ENCODE measurements around the gene DVL2. TPM values are rescaled to one million over a fixed set of nuclear protein-coding genes. Genes with fewer than 3 reads are reported as not detected.

Gene DVL2
- total RNA-seq, 1 experiment from 2014 or later, result 65.1 TPM

DNA sequence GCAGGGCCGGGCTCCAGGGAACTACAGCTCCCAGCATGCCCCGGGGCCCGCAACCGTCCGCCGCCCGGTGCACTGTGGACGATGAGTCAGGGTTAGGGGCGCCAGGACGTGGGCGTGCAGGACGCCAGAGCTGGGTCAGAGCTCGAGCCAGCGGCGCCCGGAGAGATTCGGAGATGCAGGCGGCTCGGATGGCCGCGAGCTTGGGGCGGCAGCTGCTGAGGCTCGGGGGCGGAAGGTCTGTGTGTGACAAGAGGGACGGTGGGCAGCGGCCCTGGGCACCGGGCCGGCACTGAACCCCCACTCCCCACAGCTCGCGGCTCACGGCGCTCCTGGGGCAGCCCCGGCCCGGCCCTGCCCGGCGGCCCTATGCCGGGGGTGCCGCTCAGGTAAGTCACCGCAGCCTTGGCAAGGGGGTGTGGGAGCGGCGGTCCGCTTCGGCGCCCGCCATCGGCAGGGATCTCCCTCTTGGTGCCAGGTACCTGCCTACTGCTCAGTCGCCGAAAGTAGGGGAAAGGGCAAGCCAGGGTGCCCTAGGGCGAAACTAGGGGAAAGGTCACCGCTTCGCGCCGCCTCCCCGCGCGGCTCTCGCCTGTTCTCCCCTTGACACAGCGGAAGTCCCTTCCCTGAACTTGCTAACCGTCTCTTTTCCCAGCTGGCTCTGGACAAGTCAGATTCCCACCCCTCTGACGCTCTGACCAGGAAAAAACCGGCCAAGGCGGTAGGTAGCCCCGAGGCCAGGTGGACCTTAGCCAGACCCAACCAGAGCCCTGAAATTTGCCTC, 14.3 kb downstream of the DVL2 start, which contains the start of the genes ACADVL and DLG4:
TSS of gene ACADVL (plus strand) at position 127 of the 781 bp plus-strand sequence. CDS start at position 174, 47 bp downstream.
TSS of gene DLG4 (minus strand) at position 25 of the 781 bp plus-strand sequence.
- DNase-seq (ENCODE audit: low spot score), result peak; percentile 77

DNA sequence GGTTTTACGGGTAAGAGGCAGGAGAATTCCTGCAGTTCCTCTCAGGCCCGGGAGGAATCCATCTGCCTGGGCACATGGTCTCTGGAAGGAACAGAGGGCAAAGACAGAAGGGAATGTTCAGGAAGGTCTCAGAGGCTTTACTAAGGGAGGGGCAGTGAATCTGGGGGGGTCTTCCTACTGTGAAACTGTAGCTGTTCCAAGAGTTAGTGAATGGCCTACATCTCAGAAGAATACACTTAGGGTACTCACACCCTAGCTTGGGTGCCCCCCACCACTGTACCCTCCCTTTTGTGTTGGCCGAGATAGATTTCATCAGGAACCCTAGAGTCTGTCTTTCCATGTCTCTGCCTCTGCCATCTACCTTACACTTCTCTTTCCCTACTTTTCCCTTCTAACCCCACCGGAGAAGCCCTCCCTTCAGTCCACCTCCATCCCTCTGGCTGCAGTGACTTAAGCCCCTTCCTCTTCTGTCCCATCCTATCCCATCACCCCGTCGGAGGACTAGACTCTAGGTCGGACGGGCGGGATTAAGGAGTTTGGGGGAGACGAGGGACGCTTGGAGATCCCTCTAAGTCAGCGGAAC, 15.0 kb downstream of the DVL2 start:
- DNase-seq (ENCODE audit: low spot score), result no peak

DNA sequence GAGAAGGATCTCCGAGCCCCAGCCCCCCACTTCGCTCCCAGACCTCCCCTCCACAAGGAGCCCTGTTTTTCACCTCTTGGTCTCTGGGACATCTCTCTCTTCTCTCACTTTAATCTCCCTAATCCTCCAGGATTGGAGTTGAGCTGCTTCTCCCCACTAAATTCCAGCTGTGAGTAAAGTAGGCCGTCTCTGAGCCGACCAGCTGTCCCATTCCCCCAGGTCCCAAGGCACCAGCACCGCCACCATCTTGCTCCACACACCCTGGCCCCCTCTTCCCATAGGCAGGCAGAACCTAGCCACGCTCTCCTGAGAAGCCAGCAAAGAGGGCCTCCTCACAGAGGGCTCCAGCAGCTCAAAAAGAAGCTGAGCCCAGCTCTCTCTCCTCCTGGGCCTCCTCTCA, 15.6 kb downstream of the DVL2 start:
- no peak for DNase-seq (ENCODE audit: low spot score)

DNA sequence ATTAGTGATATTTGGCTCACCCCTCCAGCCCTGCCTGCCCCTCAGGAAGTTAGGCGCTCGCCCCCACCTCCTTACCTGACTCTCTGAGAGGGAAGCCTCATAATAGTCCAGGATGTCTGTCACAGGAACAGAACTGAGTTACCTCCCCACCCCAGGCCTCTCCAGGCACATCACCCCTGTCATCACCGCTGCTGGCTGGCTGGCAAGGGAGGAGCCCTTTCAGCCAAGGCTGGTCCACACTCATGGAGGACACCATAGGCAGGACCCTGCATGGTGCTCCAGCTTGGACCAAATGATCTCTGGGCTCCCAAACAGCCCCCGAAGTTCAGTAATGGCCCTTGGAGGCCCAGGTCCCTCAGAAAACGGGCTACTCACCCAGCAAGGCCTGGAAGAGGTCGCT, 16.2 kb downstream of the DVL2 start:
- no peak for DNase-seq (ENCODE audit: low spot score)

DNA sequence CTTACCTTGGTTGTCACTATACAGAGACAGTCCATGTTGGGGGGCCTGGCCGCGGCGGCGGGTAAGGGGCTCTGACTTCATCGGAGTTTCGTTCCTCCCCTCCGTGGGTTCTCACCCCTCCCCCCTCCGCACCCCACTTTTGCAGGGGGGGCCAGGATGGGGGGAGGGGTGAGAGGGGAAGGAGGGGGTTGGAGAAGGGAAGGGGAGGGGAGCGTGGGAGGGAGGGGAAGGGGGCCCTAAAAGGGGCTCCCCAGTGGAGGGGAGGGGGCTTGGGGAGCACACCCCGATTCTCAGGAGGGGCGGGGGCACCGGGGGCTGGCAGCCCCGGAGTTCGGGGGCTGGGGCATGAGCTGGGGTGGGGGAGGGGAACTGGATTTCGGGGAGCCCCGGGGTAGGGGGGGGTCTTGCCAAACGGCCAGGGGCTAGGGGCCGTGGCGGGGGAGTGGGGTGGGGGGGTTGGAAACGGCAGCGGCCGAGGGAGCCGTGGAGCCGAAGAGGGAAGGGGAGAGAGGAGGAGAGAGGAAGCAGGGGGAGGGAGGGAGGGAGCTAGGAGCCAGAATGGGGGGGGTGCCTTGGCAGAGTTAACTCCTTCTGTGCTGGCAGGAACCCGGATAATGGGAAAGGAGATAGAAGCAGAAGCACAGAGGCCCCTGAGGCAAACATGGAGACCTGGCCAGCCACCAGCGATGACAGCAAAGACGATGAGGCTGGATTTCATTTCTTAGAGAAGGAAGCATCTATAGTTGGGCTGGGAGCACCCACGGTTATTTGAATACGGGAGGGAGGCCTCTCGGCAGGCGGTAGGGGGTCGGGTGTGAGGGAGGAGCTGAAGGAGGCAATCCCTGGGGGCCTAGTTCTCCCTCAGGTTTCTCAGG, 17.0 kb downstream of the DVL2 start:
- peak; percentile 68 for DNase-seq (ENCODE audit: low spot score)

DNA sequence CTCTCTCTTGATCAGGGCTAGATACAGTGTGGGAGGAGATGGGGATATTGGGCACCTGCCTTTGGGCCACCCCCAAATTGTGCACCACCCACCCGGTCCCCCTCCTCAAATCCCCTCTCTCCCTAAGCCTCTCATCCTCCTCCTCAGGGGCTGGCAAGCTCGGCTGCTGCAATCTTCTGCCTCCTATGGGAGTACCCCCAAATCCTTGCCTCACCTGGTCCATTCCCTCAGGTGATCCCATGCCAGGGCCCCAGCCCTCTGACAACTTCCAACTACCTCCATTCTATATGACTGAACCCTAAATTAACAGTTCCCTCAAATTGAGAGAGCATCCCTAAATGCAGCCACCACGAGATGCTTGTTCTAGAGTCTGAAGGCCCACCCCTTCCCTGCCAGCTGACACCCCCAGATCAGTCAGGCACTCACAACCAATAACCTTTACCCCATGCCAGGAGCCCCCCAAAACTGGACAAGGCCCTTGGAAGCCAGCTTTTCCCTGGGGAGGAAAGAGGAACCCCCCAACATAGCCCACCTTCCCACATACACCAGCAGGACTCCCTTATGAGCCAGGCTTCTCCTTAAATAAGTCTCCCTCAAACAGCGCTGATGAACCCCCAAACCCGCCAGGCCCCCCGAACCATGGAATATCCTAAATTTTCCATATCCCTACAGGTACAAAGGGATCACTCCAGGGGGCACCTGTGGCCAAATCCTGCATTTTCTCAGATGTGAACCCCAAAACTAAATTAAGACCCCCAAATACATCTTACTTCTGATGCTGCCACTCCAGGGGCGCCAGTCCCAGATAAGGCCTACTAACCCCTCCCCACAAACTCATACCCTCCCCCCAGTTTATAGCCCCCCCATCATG, 17.8 kb downstream of the DVL2 start:
- DNase-seq (ENCODE audit: low spot score), result no peak

DNA sequence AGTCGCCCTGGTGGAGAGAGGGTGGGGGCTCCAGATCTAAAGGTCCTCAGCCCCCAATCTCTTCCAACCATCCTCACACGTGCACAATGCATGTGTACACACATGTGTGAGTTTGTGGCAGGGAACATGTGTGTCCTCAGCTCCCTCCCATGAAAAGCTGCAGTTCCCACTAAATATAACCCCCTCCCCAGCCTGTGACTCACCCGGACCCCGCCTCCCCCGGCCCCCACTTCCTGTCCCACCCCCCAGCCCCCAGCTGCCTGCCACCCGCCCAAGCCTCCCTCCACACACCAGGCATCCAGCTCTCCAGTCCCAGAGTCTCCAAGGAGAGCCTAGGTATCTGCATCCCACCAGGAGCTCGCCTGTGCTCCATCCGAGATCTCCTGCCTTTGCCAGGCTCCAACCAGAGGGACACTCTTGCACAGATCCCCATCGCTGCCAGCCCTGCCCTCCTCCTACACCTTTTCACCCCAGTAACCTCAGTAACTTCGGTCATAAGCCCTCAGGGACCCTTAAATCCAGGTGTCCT, 18.6 kb downstream of the DVL2 start:
- DNase-seq (ENCODE audit: low spot score), result no peak

DNA sequence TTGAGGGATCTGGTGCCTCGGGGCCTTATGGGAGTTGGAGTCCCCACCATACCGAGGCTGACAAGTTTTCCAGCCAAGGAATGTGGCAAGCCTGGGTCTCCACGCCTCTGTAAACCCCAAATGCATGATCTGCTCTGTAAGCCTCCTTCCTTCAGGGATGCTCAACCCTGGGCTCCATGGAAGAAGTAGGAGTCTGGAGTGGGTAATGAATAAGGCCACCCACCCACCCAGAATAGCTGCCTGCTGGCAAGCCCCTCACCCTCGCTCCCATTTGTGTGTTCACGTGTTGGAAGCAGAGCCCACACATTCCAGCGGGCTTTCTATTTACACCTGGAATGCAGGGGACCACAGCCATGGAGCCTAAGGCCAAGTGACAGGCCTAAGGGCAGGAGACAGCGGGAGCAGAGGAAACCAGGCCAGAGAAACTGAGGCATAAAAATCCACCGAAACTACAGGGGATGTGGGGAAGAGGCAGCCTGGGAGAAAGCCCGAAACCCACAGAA, 19.1 kb downstream of the DVL2 start:
- no peak for DNase-seq (ENCODE audit: low spot score)

DNA sequence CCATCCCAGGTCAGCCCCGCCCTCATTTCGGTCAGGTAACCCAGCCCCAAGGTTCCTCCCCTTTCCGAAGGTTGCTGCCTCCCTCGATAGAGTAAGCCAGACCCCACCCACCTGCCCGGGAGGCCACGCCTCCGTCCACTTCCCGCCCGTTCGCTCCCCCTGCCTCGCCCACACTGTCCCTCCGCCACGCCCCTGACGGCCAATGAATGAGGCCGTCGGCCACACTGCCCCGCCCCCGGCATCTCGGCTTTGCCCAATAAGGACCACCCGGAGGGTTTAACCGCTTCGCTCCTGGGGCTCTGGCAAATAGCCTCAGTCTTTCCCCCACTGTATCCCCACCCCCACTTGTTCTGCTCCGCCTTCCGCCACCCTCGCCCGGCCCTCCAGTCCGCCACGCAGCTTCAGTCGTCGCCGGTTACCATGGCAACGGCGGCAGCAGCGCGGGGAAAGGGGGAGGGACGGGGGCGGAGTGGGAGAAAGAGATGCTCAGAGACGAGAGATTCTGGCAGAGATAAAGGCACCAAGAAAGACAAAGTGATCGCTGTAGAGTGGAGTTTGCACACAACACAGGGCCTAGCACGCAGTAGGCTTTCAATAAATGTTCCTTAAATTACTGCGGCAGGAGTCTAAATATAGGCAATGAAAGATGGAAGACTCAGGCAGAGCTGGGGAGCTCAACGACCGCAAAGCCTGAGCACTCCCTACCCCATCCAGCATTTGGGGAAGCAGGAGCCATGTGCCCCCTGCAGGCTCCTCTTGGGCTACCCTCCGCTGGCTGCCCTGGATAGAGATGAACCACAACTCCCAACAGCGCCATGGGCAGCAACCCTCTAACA, 19.8 kb downstream of the DVL2 start:
- peak; percentile 97 for DNase-seq (ENCODE audit: low spot score)

DNA sequence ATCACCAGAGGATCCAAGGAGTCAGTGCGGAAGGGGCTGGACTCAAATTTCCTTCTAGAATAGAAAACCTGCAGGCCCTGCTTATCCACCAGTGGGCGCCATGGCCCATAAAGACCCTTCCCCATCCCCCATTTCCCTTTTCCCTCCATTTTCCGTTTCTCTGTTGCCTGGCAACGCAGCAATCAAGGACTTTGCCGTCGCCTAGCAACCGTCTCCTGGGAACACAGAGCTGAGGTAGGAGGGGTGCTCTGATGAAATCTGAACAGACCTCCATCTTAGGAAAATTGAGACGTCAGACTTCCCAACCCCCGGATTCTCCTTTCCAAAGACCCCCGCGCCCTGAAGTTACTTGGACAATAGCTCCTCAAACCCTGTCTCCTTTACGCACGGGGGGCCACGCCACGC, 20.4 kb downstream of the DVL2 start:
- DNase-seq (ENCODE audit: low spot score), result peak; percentile 64

DNA sequence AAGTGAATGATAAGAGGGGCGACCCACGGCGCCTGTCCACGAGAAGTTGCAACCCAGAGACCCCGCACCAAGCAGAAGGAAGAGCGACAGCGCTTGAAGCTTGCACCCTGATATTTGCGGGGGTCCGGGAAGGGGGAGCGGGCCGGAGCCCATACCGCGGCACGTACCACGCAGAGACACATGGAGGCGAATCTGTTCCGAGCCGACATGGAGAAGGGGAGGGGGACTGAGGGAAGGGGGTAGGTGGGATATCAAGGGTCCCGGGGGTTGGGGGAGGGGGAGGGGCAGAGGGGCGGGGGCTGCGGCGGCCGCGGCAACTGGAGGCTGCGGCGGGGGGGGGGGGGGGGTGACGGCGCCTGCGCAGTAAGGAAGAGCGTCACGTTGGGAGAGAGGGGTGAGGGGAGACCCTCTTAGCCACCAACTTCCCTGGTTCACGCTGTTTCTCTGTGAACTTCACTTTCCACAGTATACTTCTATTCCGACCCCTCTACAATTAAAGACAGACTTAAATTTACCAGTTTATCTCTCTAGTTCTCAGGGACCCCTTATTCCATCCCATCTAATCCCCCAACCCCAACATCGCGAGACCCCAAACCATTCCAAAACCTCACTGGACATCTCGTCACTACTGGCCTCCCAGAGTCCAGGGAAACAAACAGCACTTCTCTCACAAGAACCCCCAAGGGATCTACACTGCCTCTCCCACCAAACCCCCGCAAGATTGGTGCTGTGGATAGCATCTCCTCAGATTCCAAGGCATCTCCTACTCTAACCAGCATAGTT, 22.6 kb downstream of the DVL2 start:
- DNase-seq (ENCODE audit: low spot score), result no peak

DNA sequence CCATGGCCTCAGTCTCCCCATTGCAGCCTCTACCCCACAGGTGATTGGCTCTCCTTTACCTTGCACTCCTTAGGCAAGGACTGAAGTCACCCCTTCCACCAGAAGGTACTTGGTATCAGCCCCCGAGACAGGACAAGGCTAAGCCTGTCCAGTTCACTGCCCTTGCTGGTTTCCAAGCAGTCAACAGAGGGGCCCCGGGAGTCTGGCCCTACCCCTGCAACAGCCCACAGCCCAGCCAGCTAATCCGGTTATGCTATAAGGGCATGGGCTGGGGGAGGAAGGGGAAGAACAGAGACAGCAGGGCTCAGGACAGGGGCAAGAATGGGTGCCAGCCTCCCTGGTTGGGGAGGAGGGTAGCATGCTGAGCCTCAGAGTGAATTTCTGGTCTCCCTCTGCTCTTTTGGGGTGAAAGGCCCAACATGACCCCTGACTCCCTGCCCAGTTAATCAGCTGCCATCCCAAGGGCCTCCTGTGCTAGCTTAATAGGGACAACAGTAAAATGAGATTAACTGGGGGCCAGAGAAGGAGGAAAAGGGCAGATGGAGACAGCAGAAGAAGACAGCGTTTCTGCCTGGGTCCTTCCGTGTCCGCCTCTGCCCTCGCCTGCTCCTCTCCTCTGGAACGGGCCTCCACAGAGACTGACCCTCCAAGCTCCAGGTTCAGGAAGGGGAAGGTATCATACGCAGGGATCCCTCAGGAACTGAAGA, 25.4 kb downstream of the DVL2 start:
- no peak for DNase-seq (ENCODE audit: low spot score)

DNA sequence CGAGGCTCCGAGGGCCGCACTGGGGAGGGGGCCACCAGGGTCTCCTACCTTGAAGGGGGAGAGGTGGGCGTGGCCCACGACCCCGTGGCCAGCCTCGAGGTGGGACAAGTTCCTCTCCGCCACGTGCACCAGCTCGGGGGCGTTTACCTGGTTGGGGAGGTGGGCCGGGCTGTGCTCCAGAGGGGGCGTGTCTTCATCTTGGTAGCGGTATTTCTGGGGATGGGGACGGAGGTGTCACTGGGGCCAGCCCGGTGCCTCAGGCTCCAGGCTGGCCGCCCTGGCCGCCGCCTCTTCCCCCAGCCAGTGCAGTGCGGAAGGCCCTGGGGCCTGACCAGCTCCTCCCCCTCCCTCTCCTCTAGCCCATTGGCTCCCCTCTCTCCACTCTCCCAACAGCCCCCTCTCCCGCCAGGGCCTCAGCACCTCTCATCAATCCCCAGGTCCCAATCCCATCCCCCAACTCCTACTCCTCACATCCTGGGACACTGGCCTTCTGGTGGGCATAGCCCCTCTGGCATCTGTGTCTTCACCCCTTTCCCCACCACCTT, 26.2 kb downstream of the DVL2 start:
- DNase-seq (ENCODE audit: low spot score), result no peak

DNA sequence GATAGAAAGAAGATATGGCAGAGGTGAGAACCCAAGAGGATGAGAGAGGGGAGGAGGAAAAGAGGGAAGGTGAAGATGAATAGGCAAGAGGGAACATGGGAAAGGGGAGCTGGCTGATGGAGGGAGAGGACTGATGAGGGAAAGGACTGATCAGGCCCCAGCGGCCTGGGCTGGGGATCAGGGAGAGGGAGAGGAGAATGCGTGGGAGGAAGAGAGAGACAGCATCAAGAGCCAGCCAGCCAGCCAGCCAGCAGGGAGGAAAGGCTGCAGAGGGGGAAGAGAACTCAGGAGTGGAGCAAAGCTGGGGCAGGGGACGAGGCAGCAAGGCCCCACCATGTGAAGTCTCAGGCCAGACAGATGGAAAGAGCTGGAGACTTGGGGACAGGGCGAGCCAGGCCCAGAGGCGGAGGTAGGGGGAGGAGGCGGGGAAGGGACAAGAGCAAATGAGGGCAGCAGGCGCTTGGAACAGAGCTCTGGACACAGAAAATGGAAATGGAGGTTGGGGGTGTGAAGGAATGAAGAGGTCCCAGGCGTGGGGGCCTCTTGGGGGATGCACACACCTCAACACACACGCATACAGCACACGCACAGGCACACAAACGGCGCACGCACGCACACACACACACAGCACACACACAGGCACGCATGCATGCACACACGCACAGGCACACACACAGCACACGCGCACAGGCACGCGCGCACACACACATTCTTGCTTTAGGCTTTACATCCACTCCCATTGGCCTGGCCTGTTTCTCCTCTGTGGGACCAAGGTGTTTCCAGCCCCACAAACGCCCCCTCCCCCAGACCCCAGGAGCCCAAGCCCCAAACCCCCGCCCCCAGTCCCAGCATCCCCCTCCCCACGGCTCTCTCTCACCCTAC, 27.0 kb downstream of the DVL2 start:
- no peak for DNase-seq (ENCODE audit: low spot score)

DNA sequence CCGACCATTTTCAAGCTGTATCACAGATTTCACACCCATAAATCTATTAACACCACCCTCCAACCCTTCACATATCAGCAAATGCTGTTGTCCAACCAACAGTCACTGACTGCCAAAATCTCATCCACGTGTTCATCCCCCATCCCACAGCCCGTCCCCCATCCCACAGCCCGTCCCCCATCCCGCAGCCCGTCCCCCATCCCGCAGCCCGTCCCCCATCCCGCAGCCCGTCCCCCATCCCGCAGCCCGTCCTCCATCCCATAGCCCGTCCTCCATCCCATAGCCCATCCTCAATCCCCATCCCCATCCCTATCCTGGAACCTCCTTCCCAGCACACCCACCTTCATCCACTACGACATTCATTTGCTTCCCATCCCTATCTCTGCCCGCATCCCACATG, 28.8 kb downstream of the DVL2 start:
- no peak for DNase-seq (ENCODE audit: low spot score)

DNA sequence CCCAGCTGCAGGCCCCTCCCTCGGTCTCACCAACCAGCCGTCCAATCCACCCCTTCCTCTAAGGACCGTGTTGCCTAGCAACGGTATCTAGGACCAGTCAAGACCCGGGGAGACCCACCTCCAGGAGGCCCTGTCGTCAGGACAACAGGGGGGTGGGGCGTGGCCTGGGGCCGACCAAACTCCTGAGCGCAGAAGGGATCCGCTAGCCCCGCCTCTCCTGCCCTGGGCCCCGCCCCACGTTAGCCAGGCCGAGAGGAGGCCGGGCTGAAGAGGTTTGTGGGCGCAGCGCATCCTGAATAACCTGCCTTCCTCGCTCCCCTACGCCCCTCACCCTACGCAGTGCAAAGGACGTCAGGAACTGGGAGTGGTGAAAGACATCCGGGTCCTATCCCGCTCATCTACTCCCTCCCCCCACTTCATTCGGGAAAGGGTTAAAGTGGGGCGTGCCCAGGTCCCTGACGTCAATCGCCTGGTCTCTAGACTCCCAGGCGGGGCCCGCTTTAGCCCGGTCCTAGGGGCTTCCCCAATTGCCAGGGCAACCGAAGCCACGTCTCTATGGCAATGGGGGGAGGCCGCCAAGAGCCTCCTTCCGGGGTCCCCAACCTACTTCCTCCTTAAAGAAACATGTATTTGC, 29.4 kb downstream of the DVL2 start:
- DNase-seq (ENCODE audit: low spot score), result no peak

DNA sequence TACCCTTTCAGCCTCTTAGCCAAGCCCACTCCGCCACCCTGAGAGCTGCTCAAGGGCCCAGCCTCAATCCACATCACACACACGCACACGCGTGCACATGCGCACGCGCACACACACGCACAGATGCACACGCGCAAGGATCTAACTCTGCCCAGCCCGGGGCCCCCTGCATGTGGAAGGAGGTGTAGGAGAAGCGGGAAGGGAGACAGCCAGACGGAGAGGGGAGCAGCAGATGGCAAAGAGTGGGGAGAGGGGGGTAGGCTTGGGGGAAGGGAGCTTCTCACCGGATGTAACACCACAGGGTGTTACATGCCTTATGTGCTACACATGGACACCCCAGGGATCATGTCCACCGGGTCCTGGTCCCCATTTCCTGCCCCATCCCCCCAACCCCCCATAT, 30.0 kb downstream of the DVL2 start:
- DNase-seq (ENCODE audit: low spot score), result no peak
